Measurements from ENCODE around the gene TNFSF4.
"Not testable (repeated sequence)": the region's sequence is repeated elsewhere in the genome, so short reads cannot be mapped to it uniquely, and the experiment has no call there.

TNFSF4 gene

GRCh38 chr1:173241528-173242347 lies 34.6 kb upstream of the TNFSF4 start:
- no peak for TF ChIP-seq CTCF (IDR thresholded peaks at IDR 0.05; ENCODE audit: low read depth, low read length)
- no peak overlapping the region for H3K4me3 ChIP-seq (ENCODE audit: low read depth, low read length)

GRCh38 chr1:173240609-173241008 lies 33.5 kb upstream of the TNFSF4 start:
- H3K4me3 ChIP-seq (ENCODE audit: low read depth, low read length), result no peak overlapping the region
- TF ChIP-seq CTCF (IDR thresholded peaks at IDR 0.05; ENCODE audit: low read depth, low read length), result no peak

DNA sequence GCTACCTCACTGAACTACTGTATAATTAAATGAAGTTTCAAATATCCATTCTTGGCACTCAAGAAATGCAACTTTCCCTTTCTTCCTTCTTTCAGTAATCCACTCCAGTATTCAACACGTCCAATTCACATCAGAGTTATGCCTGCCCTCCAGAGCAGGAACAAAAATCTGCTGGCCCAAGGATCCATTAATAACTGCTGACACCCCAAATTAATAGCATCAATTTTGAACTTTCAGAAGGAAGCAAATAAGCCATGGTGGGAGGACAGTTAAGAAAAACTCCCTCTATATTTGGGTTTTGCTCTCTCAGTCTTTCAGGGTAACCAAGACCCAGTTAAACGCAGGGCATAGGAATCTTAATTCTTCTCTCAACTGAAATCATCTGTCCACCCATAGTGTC lies 31.9 kb upstream of the TNFSF4 start:
- no peak for TF ChIP-seq CTCF (IDR thresholded peaks at IDR 0.05; ENCODE audit: low read depth, low read length)
- no peak overlapping the region for H3K4me3 ChIP-seq (ENCODE audit: low read depth, low read length)

DNA sequence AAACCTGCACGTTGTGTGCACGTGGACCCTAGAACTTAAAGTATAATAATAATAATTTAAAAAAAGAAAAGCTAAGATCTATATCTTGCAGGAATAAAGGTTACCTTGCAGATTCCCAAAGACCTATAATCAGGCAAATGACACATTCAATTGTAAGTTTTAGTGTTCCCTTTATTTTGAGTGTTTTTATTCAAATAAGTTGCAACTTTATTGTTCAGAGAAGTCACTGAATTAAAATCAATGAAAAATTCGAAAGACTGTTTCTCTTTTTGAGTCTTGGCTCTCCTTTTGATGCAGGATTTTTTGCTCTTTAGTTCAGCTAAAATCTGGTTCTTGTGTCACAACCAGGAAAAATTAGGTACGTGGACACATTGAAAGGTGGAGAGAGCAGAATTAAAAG lies 27.8 kb upstream of the TNFSF4 start:
- TF ChIP-seq CTCF (IDR thresholded peaks at IDR 0.05; ENCODE audit: low read depth, low read length), result no peak
- no peak overlapping the region for H3K4me3 ChIP-seq (ENCODE audit: low read depth, low read length)

- H3K4me3 ChIP-seq (ENCODE audit: low read depth, low read length), result not testable (repeated sequence)
These were observed 27.3 kb upstream of the TNFSF4 start for GRCh38 chr1:173234434-173234833.

DNA sequence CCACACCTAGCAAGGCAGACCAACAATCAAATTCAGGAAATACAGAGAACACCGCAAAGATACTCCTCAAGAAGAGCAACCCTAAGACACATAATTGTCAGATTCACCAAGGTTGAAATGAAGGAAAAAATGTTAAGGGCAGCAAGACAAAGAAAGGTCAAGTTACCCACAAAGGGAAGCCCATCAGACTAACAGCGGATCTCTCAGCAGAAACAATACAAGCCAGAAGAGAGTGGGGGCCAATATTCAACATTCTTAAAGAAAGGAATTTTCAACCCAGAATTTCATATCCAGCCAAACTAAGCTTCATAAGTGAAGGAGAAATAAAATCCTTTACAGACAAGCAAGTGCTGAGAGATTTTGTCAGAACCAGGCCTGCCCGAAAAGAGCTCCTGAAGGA lies 21.9 kb upstream of the TNFSF4 start:
- not testable (repeated sequence) for H3K4me3 ChIP-seq (ENCODE audit: low read depth, low read length)

GRCh38 chr1:173224949-173225348 lies 17.8 kb upstream of the TNFSF4 start:
- no peak for TF ChIP-seq CTCF (IDR thresholded peaks at IDR 0.05; ENCODE audit: low read depth, low read length)
- no peak overlapping the region for H3K4me3 ChIP-seq (ENCODE audit: low read depth, low read length)

GRCh38 chr1:173224280-173224892 lies 17.3 kb upstream of the TNFSF4 start:
- no peak for TF ChIP-seq CTCF (IDR thresholded peaks at IDR 0.05; ENCODE audit: low read depth, low read length)
- H3K4me3 ChIP-seq (ENCODE audit: low read depth, low read length), result no peak overlapping the region
